RWPE2 (cell line): ENCODE measurements around the gene SMG6.

ENCODE experiments used
- ATAC-seq: fragments of 200-7000 bp; cut with Tn5 transposase; 3 replicates; pipeline ENCODE4 v1.9.1; 2021; ENCODE audit warnings: low read depth
- DNase-seq: peaks from one replicate; pipeline ENCODE4 v3.0.0-alpha.2; 2020; ENCODE audit warnings: low spot score
- H3K27ac ChIP-seq: fragments of 450-650 bp; 2 replicates; pipeline ENCODE4 v1.5.1; 2017; ENCODE audit warnings: mild to moderate bottlenecking; ENCODE audit not compliant: poor library complexity, severe bottlenecking
- H3K27me3 ChIP-seq: fragments of 250-450 bp; sonication (Bioruptor Pico); 2 replicates; pipeline ENCODE4 v1.5.1; 2021; ENCODE audit warnings: mild to moderate bottlenecking, moderate library complexity; ENCODE audit not compliant: insufficient read depth, poor library complexity, severe bottlenecking
- H3K36me3 ChIP-seq: fragments of 250-450 bp; sonication (Bioruptor Pico); 2 replicates; pipeline ENCODE4 v1.5.1; 2020; ENCODE audit warnings: low read depth, mild to moderate bottlenecking, moderate library complexity
- H3K4me1 ChIP-seq: fragments of 250-450 bp; sonication (Bioruptor Pico); 2 replicates; pipeline ENCODE4 v1.5.1; 2021; ENCODE audit warnings: mild to moderate bottlenecking, moderate library complexity; ENCODE audit not compliant: insufficient read depth, poor library complexity, severe bottlenecking
- H3K4me3 ChIP-seq: fragments of 250-450 bp; sonication (Bioruptor Pico); 2 replicates; pipeline ENCODE4 v1.5.1; 2021; ENCODE audit warnings: mild to moderate bottlenecking, moderate library complexity; ENCODE audit not compliant: severe bottlenecking
- H3K9me3 ChIP-seq: fragments of 250-450 bp; sonication (Bioruptor Pico); 2 replicates; pipeline ENCODE4 v1.5.1; 2021; ENCODE audit warnings: mild to moderate bottlenecking, moderate library complexity; ENCODE audit not compliant: severe bottlenecking
- CTCF ChIP-seq: fragments of 450-650 bp; IDR thresholded peaks from one replicate; pipeline ENCODE4 v1.5.1; 2017; ENCODE audit warnings: mild to moderate bottlenecking, moderate library complexity; ENCODE audit not compliant: poor library complexity, severe bottlenecking

Gene SMG6

GRCh38 chr17:2049333-2050299, 254.0 kb downstream of the SMG6 start:
- Histone ChIP-seq H3K27me3 (peaks cover 2% of the 10 kb centered on the region), H3K4me3 (peak overlapping the region; percentile 79), H3K4me1 (no peaks in the 10 kb centered on the region), H3K9me3 (no peaks in the 10 kb centered on the region), H3K36me3 (no peaks in the 10 kb centered on the region), H3K27ac (no peak overlapping the region)
- peak; percentile 17 for ATAC-seq
- DNase-seq: no peak
- TF ChIP-seq CTCF: no peak

GRCh38 chr17:2048805-2049204, 254.8 kb downstream of the SMG6 start:
- Histone ChIP-seq H3K4me1 (peaks cover 3% of the 10 kb centered on the region), H3K36me3 (no peaks in the 10 kb centered on the region; the same call in 1 of the 2 replicates), H3K27me3 (peaks cover 2% of the 10 kb centered on the region), H3K4me3 (peak overlapping the region; percentile 79), H3K9me3 (no peaks in the 10 kb centered on the region), H3K27ac (no peak overlapping the region)
- ATAC-seq (no peak; the same call in 2 of the 3 replicates), DNase-seq (no peak)
- no peak for TF ChIP-seq CTCF

- Histone ChIP-seq H3K4me3 (no peak overlapping the region), H3K36me3 (peaks cover 11% of the 10 kb centered on the region), H3K27ac (no peak overlapping the region), H3K4me1 (peaks cover 11% of the 10 kb centered on the region), H3K9me3 (no peaks in the 10 kb centered on the region), H3K27me3 (peaks cover 2% of the 10 kb centered on the region)
- DNase-seq (no peak), ATAC-seq (no peak)
- TF ChIP-seq CTCF: no peak
Observed at GRCh38 chr17:2047590-2047989, 256.0 kb downstream of the SMG6 start.

GRCh38 chr17:2044263-2044894, 259.2 kb downstream of the SMG6 start:
- Histone ChIP-seq H3K27ac (peak overlapping the region; percentile 68), H3K4me1 (peaks cover 11% of the 10 kb centered on the region), H3K36me3 (peaks cover 11% of the 10 kb centered on the region), H3K27me3 (no peaks in the 10 kb centered on the region), H3K4me3 (no peak overlapping the region), H3K9me3 (no peaks in the 10 kb centered on the region)
- ATAC-seq (no peak), DNase-seq (no peak)
- no peak for TF ChIP-seq CTCF
